Inflammatory macrophage (primary cell): ENCODE measurements around the gene CCDC88B.
A peak's percentile ranks its signal among the peaks of the same experiment; 100 is the strongest.
"Not testable (repeated sequence)": the region's sequence is repeated elsewhere in the genome, so short reads cannot be mapped to it uniquely, and the experiment has no call there.

Experiments
- DNase-seq, 2 donors: peaks; one replicate each; pipeline ENCODE4 v3.0.0-alpha.2; 2020 to 2022

The CCDC88B gene

GRCh38 chr11:64323984-64324383 is 16.0 kb upstream of the CCDC88B start:
- not testable (repeated sequence) for DNase-seq

- DNase-seq: no peak
Observed at GRCh38 chr11:64324692-64325469, 15.1 kb upstream of the CCDC88B start.

GRCh38 chr11:64327375-64327774 is 12.6 kb upstream of the CCDC88B start:
- no peak for DNase-seq

- no peak for DNase-seq
Observed at GRCh38 chr11:64327993-64328392, 12.0 kb upstream of the CCDC88B start.

GRCh38 chr11:64330888-64331287 is 9.1 kb upstream of the CCDC88B start:
- DNase-seq: no peak

- peak; percentile 90 to 93 for DNase-seq
Observed at GRCh38 chr11:64331569-64332371, 8.2 kb upstream of the CCDC88B start.

GRCh38 chr11:64333556-64333955 is 6.4 kb upstream of the CCDC88B start:
- no peak for DNase-seq

GRCh38 chr11:64334764-64335735 is 5.0 kb upstream of the CCDC88B start:
- peak; percentile 68 to 80 for DNase-seq

GRCh38 chr11:64337538-64338249 is 2.3 kb upstream of the CCDC88B start:
- DNase-seq: no peak

- no peak for DNase-seq
Observed at GRCh38 chr11:64338716-64339115, 1.3 kb upstream of the CCDC88B start.

- no peak for DNase-seq
Observed at GRCh38 chr11:64339286-64339685, 718 bp upstream of the CCDC88B start.

GRCh38 chr11:64340671-64341335 is 799 bp downstream of the CCDC88B start:
- peak; percentile 47 to 52 for DNase-seq

- DNase-seq: no peak
Observed at GRCh38 chr11:64341429-64341828, 1.4 kb downstream of the CCDC88B start.

GRCh38 chr11:64341851-64342791 is 2.1 kb downstream of the CCDC88B start:
- DNase-seq: peak; percentile 89 to 91

GRCh38 chr11:64342869-64343745 is 3.1 kb downstream of the CCDC88B start:
- DNase-seq: no peak

GRCh38 chr11:64343767-64344559 is 4.0 kb downstream of the CCDC88B start:
- DNase-seq: peak in 1 of 2 donors; percentile 13

- DNase-seq: no peak
Observed at GRCh38 chr11:64344787-64345186, 4.8 kb downstream of the CCDC88B start.

GRCh38 chr11:64347193-64347867 is 7.3 kb downstream of the CCDC88B start:
- no peak for DNase-seq
